Femur (tissue), 1 donor: ENCODE measurements around the gene ORMDL2.

ENCODE experiments used
- DNase-seq: peaks from one replicate; pipeline ENCODE4 v3.0.0-alpha.2; 2017

Gene ORMDL2

GRCh38 chr12:55817345-55818139, at the start of gene ORMDL2, which contains the start of gene SARNP:
TSS of gene ORMDL2 (plus strand) at chr12:55818041. CDS start at chr12:55819000, 959 bp downstream.
TSS of gene SARNP (minus strand) at chr12:55817724. CDS start at chr12:55817701, 23 bp downstream.
- DNase-seq, result peak; percentile 99

- no peak for DNase-seq
These were observed 46.1 kb upstream of the ORMDL2 start for GRCh38 chr12:55771736-55772135.

- DNase-seq, result no peak
These were observed 40.0 kb upstream of the ORMDL2 start for GRCh38 chr12:55777856-55778255.

- no peak for DNase-seq
These were observed 37.2 kb upstream of the ORMDL2 start for GRCh38 chr12:55780685-55781084.

GRCh38 chr12:55788546-55788945, 29.3 kb upstream of the ORMDL2 start:
- DNase-seq, result no peak

GRCh38 chr12:55789171-55789570, 28.7 kb upstream of the ORMDL2 start:
- no peak for DNase-seq

- DNase-seq, result no peak
These were observed 27.9 kb upstream of the ORMDL2 start for GRCh38 chr12:55789893-55790292.

- no peak for DNase-seq
These were observed 21.9 kb upstream of the ORMDL2 start for GRCh38 chr12:55795950-55796349.

- peak; percentile 31 for DNase-seq
These were observed 20.8 kb upstream of the ORMDL2 start for GRCh38 chr12:55797068-55797467.

- no peak for DNase-seq
These were observed 20.3 kb upstream of the ORMDL2 start for GRCh38 chr12:55797550-55797949.

GRCh38 chr12:55806982-55807381, 10.9 kb upstream of the ORMDL2 start:
- no peak for DNase-seq

GRCh38 chr12:55809274-55809673, 8.6 kb upstream of the ORMDL2 start:
- no peak for DNase-seq

GRCh38 chr12:55812088-55812487, 5.8 kb upstream of the ORMDL2 start:
- no peak for DNase-seq

GRCh38 chr12:55814257-55814656, 3.6 kb upstream of the ORMDL2 start:
- no peak for DNase-seq

GRCh38 chr12:55815473-55815872, 2.4 kb upstream of the ORMDL2 start:
- DNase-seq, result no peak

GRCh38 chr12:55816881-55817344, 928 bp upstream of the ORMDL2 start:
- DNase-seq, result no peak

- no peak for DNase-seq
These were observed 393 bp downstream of the ORMDL2 start for GRCh38 chr12:55818140-55818728.

- DNase-seq, result no peak
These were observed 1.0 kb downstream of the ORMDL2 start for GRCh38 chr12:55818886-55819285.

GRCh38 chr12:55820679-55821078, 2.8 kb downstream of the ORMDL2 start:
- no peak for DNase-seq

- DNase-seq, result no peak
These were observed 4.4 kb downstream of the ORMDL2 start for GRCh38 chr12:55822228-55822627.

GRCh38 chr12:55823419-55823818, 5.6 kb downstream of the ORMDL2 start:
- no peak for DNase-seq

GRCh38 chr12:55824726-55825125, 6.9 kb downstream of the ORMDL2 start:
- DNase-seq, result no peak

- no peak for DNase-seq
These were observed 10.0 kb downstream of the ORMDL2 start for GRCh38 chr12:55827806-55828205.

GRCh38 chr12:55828357-55828756, 10.5 kb downstream of the ORMDL2 start:
- no peak for DNase-seq
